Suprapubic skin (tissue), 4 donors: Measurements from ENCODE around the gene GON4L. TPM values are rescaled to one million over a fixed set of nuclear protein-coding genes. Genes with fewer than 3 reads are reported as not detected.
A peak's percentile ranks its signal among the peaks of the same experiment; 100 is the strongest.

Experiments
- DNase-seq, 2 donors: peaks; one replicate each; pipeline ENCODE4 v3.0.0-alpha.2; 2019; ENCODE audit warnings: low spot score in 2 of 2
- H3K27ac ChIP-seq: fragments of 200-600 bp; sonication (generic); one replicate; pipeline ENCODE4 v1.5.1; 2019
- H3K27me3 ChIP-seq: fragments of 200-600 bp; sonication (generic); one replicate; pipeline ENCODE4 v1.5.1; 2019
- H3K36me3 ChIP-seq: fragments of 200-600 bp; sonication (generic); one replicate; pipeline ENCODE4 v1.5.1; 2019
- H3K4me1 ChIP-seq: fragments of 200-600 bp; sonication (generic); one replicate; pipeline ENCODE4 v1.5.1; 2019
- H3K4me3 ChIP-seq: fragments of 200-600 bp; sonication (generic); one replicate; pipeline ENCODE4 v1.5.1; 2019; ENCODE audit warnings: mild to moderate bottlenecking
- H3K9me3 ChIP-seq: fragments of 200-600 bp; sonication (generic); one replicate; pipeline ENCODE4 v1.5.1; 2019
- EP300 ChIP-seq: sonication (generic); formaldehyde crosslinking; IDR thresholded peaks from one replicate; pipeline ENCODE4 v1.6.1; 2017; ENCODE audit warnings: antibody characterized with exemption
- POLR2A ChIP-seq, 2 donors: fragments of 450-650 bp; IDR thresholded peaks; one replicate each; pipeline ENCODE4 v1.6.1; 2017; ENCODE audit warnings: antibody characterized with exemption in 2 of 2, mild to moderate bottlenecking in 2 of 2, moderate library complexity in 2 of 2
- POLR2AphosphoS5 ChIP-seq, 3 donors: sonication (generic); formaldehyde crosslinking; IDR thresholded peaks; one replicate each; pipeline ENCODE4 v1.6.1; 2017; ENCODE audit warnings: antibody characterized with exemption in 3 of 3
- WGBS: methylation state at CpG from one replicate; pipeline ENCODE4 v1.1.5; 2018; 5-methylcytosine and 5-hydroxymethylcytosine counted together
- total RNA-seq, 4 donors: library from RNA; depleted of rRNA; stranded (reverse); fragments of >200 nt; gene quantifications; one replicate each; pipeline ENCODE4 v1.1.0, GENCODE V29; 2016
- TF ChIP-seq, protein P1 (sequence below), 2 donors: fragments of 200-600 bp in 1 of 2; fragments of 450-650 bp in 1 of 2; sonication (generic) in 1 of 2; IDR thresholded peaks; one replicate each; pipeline ENCODE4 v1.5.1; 2016 to 2019; ENCODE audit warnings: antibody characterized with exemption in 2 of 2, mild to moderate bottlenecking in 1 of 2, moderate library complexity in 1 of 2

GON4L gene
- total RNA-seq, 4 donors from 2014 or later = 27.5 to 82.6 (median 43.2) TPM

DNA sequence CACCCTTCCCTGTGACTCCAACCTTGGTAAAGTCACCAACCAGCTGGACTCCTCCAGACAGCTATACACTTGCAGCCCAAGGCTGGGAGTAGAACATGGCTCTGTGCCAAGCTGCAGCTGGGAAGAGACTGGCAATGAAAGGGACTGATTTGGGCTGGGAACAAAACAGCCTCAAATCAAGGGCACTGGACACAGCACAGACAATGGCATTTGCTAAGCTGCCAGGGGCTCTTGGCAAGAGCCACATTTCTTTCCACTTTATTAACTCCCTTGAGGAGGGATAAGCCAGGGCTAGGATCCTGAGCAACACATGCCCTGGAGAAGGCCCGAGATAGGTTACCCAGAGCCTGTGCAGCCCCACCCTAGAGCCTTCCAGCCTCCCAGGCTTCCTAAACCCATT lies 14.4 kb upstream of the GON4L start:
- H3K9me3 ChIP-seq = no peaks in the 10 kb centered on the region
- no peaks in the 10 kb centered on the region for H3K27me3 ChIP-seq
- H3K4me3 ChIP-seq = no peak overlapping the region
- no peaks in the 10 kb centered on the region for H3K36me3 ChIP-seq
- H3K27ac ChIP-seq = no peak overlapping the region
- WGBS = no CpG with 5 or more reads among the region's 1 CpG
- no peak for DNase-seq
- TF ChIP-seq EP300 (no peak), POLR2AphosphoS5 (IDR thresholded peaks at IDR 0.05) (no peak), POLR2A (IDR thresholded peaks at IDR 0.05) (no peak)
- TF ChIP-seq, protein P1, sequence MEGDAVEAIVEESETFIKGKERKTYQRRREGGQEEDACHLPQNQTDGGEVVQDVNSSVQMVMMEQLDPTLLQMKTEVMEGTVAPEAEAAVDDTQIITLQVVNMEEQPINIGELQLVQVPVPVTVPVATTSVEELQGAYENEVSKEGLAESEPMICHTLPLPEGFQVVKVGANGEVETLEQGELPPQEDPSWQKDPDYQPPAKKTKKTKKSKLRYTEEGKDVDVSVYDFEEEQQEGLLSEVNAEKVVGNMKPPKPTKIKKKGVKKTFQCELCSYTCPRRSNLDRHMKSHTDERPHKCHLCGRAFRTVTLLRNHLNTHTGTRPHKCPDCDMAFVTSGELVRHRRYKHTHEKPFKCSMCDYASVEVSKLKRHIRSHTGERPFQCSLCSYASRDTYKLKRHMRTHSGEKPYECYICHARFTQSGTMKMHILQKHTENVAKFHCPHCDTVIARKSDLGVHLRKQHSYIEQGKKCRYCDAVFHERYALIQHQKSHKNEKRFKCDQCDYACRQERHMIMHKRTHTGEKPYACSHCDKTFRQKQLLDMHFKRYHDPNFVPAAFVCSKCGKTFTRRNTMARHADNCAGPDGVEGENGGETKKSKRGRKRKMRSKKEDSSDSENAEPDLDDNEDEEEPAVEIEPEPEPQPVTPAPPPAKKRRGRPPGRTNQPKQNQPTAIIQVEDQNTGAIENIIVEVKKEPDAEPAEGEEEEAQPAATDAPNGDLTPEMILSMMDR (IDR thresholded peaks at IDR 0.05) = no peak
- no peaks in the 10 kb centered on the region for H3K4me1 ChIP-seq

DNA sequence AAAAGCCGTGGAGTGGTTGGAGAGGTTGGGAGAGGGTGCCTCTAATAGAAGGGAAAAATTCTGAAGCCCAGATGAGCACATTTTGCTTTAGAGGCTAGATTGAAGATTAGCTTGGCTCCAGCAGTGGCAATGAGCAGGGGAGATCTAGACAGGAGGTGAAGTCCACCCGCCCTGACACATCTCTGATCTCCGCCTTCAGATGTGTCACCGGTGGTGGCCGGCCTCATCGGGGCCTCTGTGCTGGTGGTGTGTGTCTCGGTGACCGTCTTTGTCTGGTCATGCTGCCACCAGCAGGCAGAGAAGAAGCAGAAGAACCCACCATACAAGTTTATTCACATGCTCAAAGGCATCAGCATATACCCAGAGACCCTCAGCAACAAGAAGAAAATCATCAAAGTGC lies 10.8 kb upstream of the GON4L start:
- Histone ChIP-seq H3K4me3 (no peak overlapping the region), H3K9me3 (no peaks in the 10 kb centered on the region), H3K27ac (no peak overlapping the region), H3K4me1 (no peaks in the 10 kb centered on the region), H3K27me3 (no peaks in the 10 kb centered on the region), H3K36me3 (no peaks in the 10 kb centered on the region)
- WGBS = 93% methylated on average over 8 of the region's 8 CpGs
- DNase-seq = no peak
- no peak for TF ChIP-seq POLR2A (IDR thresholded peaks at IDR 0.05)
- TF ChIP-seq EP300 = no peak
- TF ChIP-seq, protein P1 (IDR thresholded peaks at IDR 0.05) = no peak
- TF ChIP-seq POLR2AphosphoS5 (IDR thresholded peaks at IDR 0.05) = no peak

DNA sequence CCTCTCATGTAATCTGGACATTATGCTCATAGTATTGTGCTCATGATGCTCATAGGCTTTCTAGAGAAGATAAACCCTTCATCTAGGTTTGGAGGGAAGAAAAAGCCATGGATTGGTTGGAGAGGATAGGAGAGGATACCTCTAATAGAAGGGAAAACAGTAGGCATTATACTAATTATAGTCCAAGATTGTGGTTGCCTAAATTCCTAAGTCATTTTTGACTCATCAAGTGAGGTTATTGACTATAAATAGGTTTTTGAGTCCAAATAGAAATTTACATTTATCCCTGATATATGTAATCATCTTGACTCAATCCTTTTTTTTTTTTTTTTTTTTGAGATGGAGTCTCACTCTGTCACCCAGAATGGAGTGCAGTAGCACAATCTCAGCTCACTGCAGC lies 7.4 kb upstream of the GON4L start:
- TF ChIP-seq EP300 = no peak
- no peak for TF ChIP-seq POLR2A (IDR thresholded peaks at IDR 0.05)
- TF ChIP-seq, protein P1 (IDR thresholded peaks at IDR 0.05) = no peak
- no peak for TF ChIP-seq POLR2AphosphoS5 (IDR thresholded peaks at IDR 0.05)
- DNase-seq = no peak

DNA sequence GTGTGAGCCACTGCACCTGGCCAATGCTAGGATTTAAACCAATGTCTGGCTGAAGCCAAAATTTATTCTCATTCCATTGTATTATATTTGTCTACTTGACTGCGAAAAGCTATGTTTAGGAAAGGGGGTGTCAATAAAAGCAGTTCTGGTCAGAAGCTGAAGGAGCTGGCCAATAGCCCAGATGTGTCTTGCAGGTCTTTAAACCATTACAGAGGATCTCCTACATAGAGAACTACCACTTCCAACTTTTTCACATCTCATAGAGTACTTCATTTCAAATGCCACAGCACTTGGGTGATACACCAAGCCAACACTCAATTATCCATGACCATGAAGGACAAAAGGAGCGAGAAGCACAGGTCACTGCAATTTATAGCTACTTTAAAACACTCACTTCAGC lies 4.9 kb upstream of the GON4L start:
- H3K36me3 ChIP-seq = no peaks in the 10 kb centered on the region
- no peaks in the 10 kb centered on the region for H3K27me3 ChIP-seq
- H3K4me3 ChIP-seq = no peak overlapping the region
- WGBS = 94% methylated on average over 2 of the region's 2 CpGs
- no peak for DNase-seq
- H3K27ac ChIP-seq = no peak overlapping the region
- H3K9me3 ChIP-seq = no peaks in the 10 kb centered on the region
- TF ChIP-seq, protein P1 (IDR thresholded peaks at IDR 0.05) = no peak
- TF ChIP-seq EP300 (no peak), POLR2AphosphoS5 (IDR thresholded peaks at IDR 0.05) (no peak), POLR2A (IDR thresholded peaks at IDR 0.05) (no peak)
- H3K4me1 ChIP-seq = peaks cover 27% of the 10 kb centered on the region

More for the DNA sequence above, 7.4 kb upstream of the GON4L start:
- H3K4me1 ChIP-seq = peaks cover 13% of the 10 kb centered on the region
- H3K27me3 ChIP-seq = no peaks in the 10 kb centered on the region
- H3K36me3 ChIP-seq = no peaks in the 10 kb centered on the region
- no peaks in the 10 kb centered on the region for H3K9me3 ChIP-seq
- H3K27ac ChIP-seq = no peak overlapping the region
- no peak overlapping the region for H3K4me3 ChIP-seq

DNA sequence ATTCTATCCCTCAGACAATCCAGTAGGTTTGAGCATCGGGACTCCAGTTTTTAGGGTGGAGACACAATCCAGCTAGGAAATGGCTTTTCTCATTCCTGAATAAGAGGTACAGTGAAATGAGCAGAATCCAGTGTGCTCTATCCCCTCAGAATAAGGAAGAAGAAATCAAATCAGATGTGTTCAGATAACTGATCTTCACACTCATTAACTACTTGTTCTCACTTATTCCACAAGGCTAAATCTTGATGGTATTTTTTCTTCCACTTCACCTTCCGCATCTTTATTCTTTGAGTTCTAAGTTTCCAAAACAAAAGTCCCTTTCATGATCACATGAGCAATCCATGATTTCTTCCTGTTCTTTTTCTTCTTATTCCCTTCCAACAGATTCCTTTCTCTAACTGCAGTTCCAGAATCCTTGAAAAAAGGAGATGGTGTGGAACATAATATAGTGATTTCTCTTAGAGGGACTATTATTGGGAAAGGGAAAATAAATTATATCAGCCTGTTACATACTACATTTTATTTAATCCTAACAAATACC lies 4.0 kb upstream of the GON4L start:
- H3K4me1 ChIP-seq = peaks cover 35% of the 10 kb centered on the region
- H3K4me3 ChIP-seq = peak overlapping the region; percentile 41
- H3K27ac ChIP-seq = peak overlapping the region; percentile 68
- DNase-seq = no peak
- H3K27me3 ChIP-seq = no peaks in the 10 kb centered on the region
- no peaks in the 10 kb centered on the region for H3K36me3 ChIP-seq
- no peaks in the 10 kb centered on the region for H3K9me3 ChIP-seq
- TF ChIP-seq EP300 (no peak), POLR2AphosphoS5 (IDR thresholded peaks at IDR 0.05) (no peak), POLR2A (IDR thresholded peaks at IDR 0.05) (no peak)
- TF ChIP-seq, protein P1 (IDR thresholded peaks at IDR 0.05) = no peak
- WGBS = 47% methylated on average over 2 of the region's 2 CpGs
